BJ (cell line): ENCODE data around the gene FSTL5. TPM values are rescaled to one million over a fixed set of nuclear protein-coding genes. Genes with fewer than 3 reads are reported as not detected.

ENCODE experiments used
- CTCF ChIA-PET: fragments of 350-600 bp; formaldehyde crosslinking; extraction: SDS; loops from one replicate; lab custom pipeline; 2021; ENCODE audit warnings: antibody characterized with exemption, inconsistent platforms; lab: Yijun Ruan, JAX
- POLR2A ChIA-PET: fragments of 300-600 bp; sonication (Branson Sonifier 250); formaldehyde crosslinking; extraction: SDS; loops from one replicate; lab custom pipeline; 2021; ENCODE audit warnings: antibody characterized with exemption; lab: Charles Lee
- DNase-seq: peaks from one replicate; pipeline ENCODE4 v3.0.0-alpha.2; 2011; ENCODE audit warnings: low read depth
- H3K27me3 ChIP-seq: 2 replicates; pipeline ENCODE4 v1.6.0; 2011; ENCODE audit warnings: low read length; ENCODE audit not compliant: control insufficient read depth, insufficient read depth
- H3K36me3 ChIP-seq: 2 replicates; pipeline ENCODE4 v1.5.1; 2011; ENCODE audit warnings: low read length; ENCODE audit not compliant: control insufficient read depth, insufficient read depth
- H3K4me3 ChIP-seq: 2 replicates; pipeline ENCODE4 v1.5.1; 2011; ENCODE audit warnings: low read depth, mild to moderate bottlenecking, control low read depth, low read length
- CTCF ChIP-seq: IDR thresholded peaks from 2 replicates; pipeline ENCODE4 v1.5.1; 2011; ENCODE audit warnings: low read depth, mild to moderate bottlenecking, control low read depth, inconsistent platforms, low read length, moderate library complexity; ENCODE audit not compliant: insufficient read depth
- polyA plus RNA-seq: library from polyadenylated mRNA; depleted of rRNA; stranded (reverse); fragments of >200 nt; gene quantifications from 2 replicates; pipeline ENCODE4 v1.2.3, GENCODE V29; 2011

The FSTL5 gene
- polyA plus RNA-seq, 1 experiment = not detected

- TF ChIP-seq CTCF = no peak
- H3K27me3 ChIP-seq = no peaks in the 10 kb centered on the region
- CTCF ChIA-PET = no interaction called here
- no peaks in the 10 kb centered on the region for H3K36me3 ChIP-seq
- DNase-seq = no peak
- no peak overlapping the region for H3K4me3 ChIP-seq
- POLR2A ChIA-PET = no interaction called here
Observed at GRCh38 chr4:161906836-161907589, 256.8 kb downstream of the FSTL5 start.

GRCh38 chr4:161900110-161900509, 263.7 kb downstream of the FSTL5 start:
- DNase-seq = no peak
- ChIA-PET POLR2A (no interaction called here), CTCF (no interaction called here)
- Histone ChIP-seq H3K27me3 (no peaks in the 10 kb centered on the region), H3K36me3 (no peaks in the 10 kb centered on the region), H3K4me3 (no peak overlapping the region)
- no peak for TF ChIP-seq CTCF

GRCh38 chr4:161894493-161895167, 269.2 kb downstream of the FSTL5 start:
- Histone ChIP-seq H3K36me3 (no peaks in the 10 kb centered on the region), H3K4me3 (no peak overlapping the region), H3K27me3 (no peaks in the 10 kb centered on the region)
- no peak for TF ChIP-seq CTCF
- ChIA-PET POLR2A (no interaction called here), CTCF (no interaction called here)
- DNase-seq = no peak

- no peak for TF ChIP-seq CTCF
- Histone ChIP-seq H3K36me3 (no peaks in the 10 kb centered on the region), H3K27me3 (no peaks in the 10 kb centered on the region), H3K4me3 (no peak overlapping the region)
- ChIA-PET POLR2A (no interaction called here), CTCF (no interaction called here)
- no peak for DNase-seq
Observed at GRCh38 chr4:161894014-161894413, 269.8 kb downstream of the FSTL5 start.

GRCh38 chr4:161893566-161893965, 270.2 kb downstream of the FSTL5 start:
- TF ChIP-seq CTCF = no peak
- DNase-seq = no peak
- Histone ChIP-seq H3K27me3 (no peaks in the 10 kb centered on the region), H3K36me3 (no peaks in the 10 kb centered on the region), H3K4me3 (no peak overlapping the region)
- POLR2A ChIA-PET = no interaction called here
- CTCF ChIA-PET = no interaction called here
